Activated CD4-positive, CD25-positive, alpha-beta regulatory T cell treated with anti-CD3 and anti-CD28 coated beads, Interleukin-2, amount 50 U/mL, for 16 hours (primary cell): ENCODE measurements around the gene TLCD4.
"Not testable (repeated sequence)": the region's sequence is repeated elsewhere in the genome, so short reads cannot be mapped to it uniquely, and the experiment has no call there.

ENCODE experiments used
- DNase-seq: peaks from one replicate; pipeline ENCODE4 v3.0.0-alpha.2; 2020; ENCODE audit warnings: low read depth, low spot score

TLCD4 gene

GRCh38 chr1:95154096-95154495, 36.9 kb downstream of the TLCD4 start:
- DNase-seq, result no peak

- not testable (repeated sequence) for DNase-seq
These were observed 48.4 kb downstream of the TLCD4 start for GRCh38 chr1:95165569-95165968.
